ENCODE measurements around the gene NUTM2E.
A peak's percentile ranks its signal among the peaks of the same experiment; 100 is the strongest.
"Not testable (repeated sequence)": the region's sequence is repeated elsewhere in the genome, so short reads cannot be mapped to it uniquely, and the experiment has no call there.

The NUTM2E gene

GRCh38 chr10:79826496-79827215, at the start of gene NUTM2E:
Gene NUTM2E (plus strand): TSS chr10:79826739. CDS start chr10:79841741, 15,002 bp downstream.
- peak; percentile 74 for DNase-seq (ENCODE audit: low spot score)

- DNase-seq (ENCODE audit: low spot score), result not testable (repeated sequence)
Measured at GRCh38 chr10:79777997-79778396, 48.5 kb upstream of the NUTM2E start.

- TF ChIP-seq CTCF (IDR thresholded peaks at IDR 0.05; ENCODE audit: extremely low read depth, missing control alignments), result peak; percentile 47
- DNase-seq (ENCODE audit: low spot score), result peak; percentile 38
Measured at GRCh38 chr10:79779310-79779938, 47.1 kb upstream of the NUTM2E start.

- DNase-seq (ENCODE audit: low spot score), result not testable (repeated sequence)
Measured at GRCh38 chr10:79779992-79780391, 46.5 kb upstream of the NUTM2E start.

GRCh38 chr10:79781584-79781983, 45.0 kb upstream of the NUTM2E start:
- DNase-seq (ENCODE audit: low spot score), result not testable (repeated sequence)

- DNase-seq (ENCODE audit: low spot score), result not testable (repeated sequence)
Measured at GRCh38 chr10:79787455-79787952, 39.0 kb upstream of the NUTM2E start.

GRCh38 chr10:79789351-79789750, 37.2 kb upstream of the NUTM2E start:
- not testable (repeated sequence) for DNase-seq (ENCODE audit: low spot score)

GRCh38 chr10:79791906-79792517, 34.5 kb upstream of the NUTM2E start:
- not testable (repeated sequence) for DNase-seq (ENCODE audit: low spot score)

GRCh38 chr10:79799337-79799736, 27.2 kb upstream of the NUTM2E start:
- DNase-seq (ENCODE audit: low spot score), result not testable (repeated sequence)

GRCh38 chr10:79805857-79806256, 20.7 kb upstream of the NUTM2E start:
- not testable (repeated sequence) for DNase-seq (ENCODE audit: low spot score)

- not testable (repeated sequence) for DNase-seq (ENCODE audit: low spot score)
Measured at GRCh38 chr10:79811895-79812294, 14.6 kb upstream of the NUTM2E start.

GRCh38 chr10:79816290-79816689, 10.2 kb upstream of the NUTM2E start:
- not testable (repeated sequence) for DNase-seq (ENCODE audit: low spot score)

- DNase-seq (ENCODE audit: low spot score), result not testable (repeated sequence)
Measured at GRCh38 chr10:79823387-79823786, 3.2 kb upstream of the NUTM2E start.

- not testable (repeated sequence) for DNase-seq (ENCODE audit: low spot score)
Measured at GRCh38 chr10:79825587-79826011, 940 bp upstream of the NUTM2E start.

- not testable (repeated sequence) for DNase-seq (ENCODE audit: low spot score)
Measured at GRCh38 chr10:79826131-79826495, 426 bp upstream of the NUTM2E start.

GRCh38 chr10:79833833-79834232, 7.3 kb downstream of the NUTM2E start:
- DNase-seq (ENCODE audit: low spot score), result not testable (repeated sequence)

- DNase-seq (ENCODE audit: low spot score), result not testable (repeated sequence)
Measured at GRCh38 chr10:79835891-79836290, 9.4 kb downstream of the NUTM2E start.

- DNase-seq (ENCODE audit: low spot score), result not testable (repeated sequence)
Measured at GRCh38 chr10:79836891-79837290, 10.4 kb downstream of the NUTM2E start.

GRCh38 chr10:79838441-79838840, 11.9 kb downstream of the NUTM2E start:
- not testable (repeated sequence) for DNase-seq (ENCODE audit: low spot score)

GRCh38 chr10:79853191-79853854, 26.8 kb downstream of the NUTM2E start:
- DNase-seq (ENCODE audit: low spot score), result not testable (repeated sequence)

Data from GM20000 (cell line).